Stomach (tissue), 9 donors: ENCODE measurements around the gene ARG2. TPM values are rescaled to one million over a fixed set of nuclear protein-coding genes. Genes with fewer than 3 reads are reported as not detected.

ENCODE experiments used
- DNase-seq, 2 donors: peaks; one replicate each; pipeline versions ENCODE4 v3.0.0 to v3.0.0-alpha.2; 2013 to 2019
- H3K27ac ChIP-seq, 5 donors: fragments of 200-600 bp in 4 of 5; sonication (generic) in 4 of 5; one replicate each; pipeline ENCODE4 v1.5.1; 2013 to 2019; ENCODE audit warnings: mild to moderate bottlenecking in 1 of 5, moderate library complexity in 1 of 5
- H3K27me3 ChIP-seq, 3 donors: fragments of 200-600 bp; sonication (generic); one replicate each; pipeline ENCODE4 v1.5.1; 2017 to 2019; ENCODE audit warnings: mixed run types in 1 of 3
- H3K36me3 ChIP-seq, 4 donors: fragments of 200-600 bp; sonication (generic); 1 replicate in 3 of 4; 2 replicates in 1 of 4; pipeline ENCODE4 v1.5.1; 2016 to 2019
- H3K4me1 ChIP-seq, 4 donors: fragments of 200-600 bp; sonication (generic); one replicate each; pipeline ENCODE4 v1.5.1; 2016 to 2019
- H3K4me3 ChIP-seq, 4 donors: fragments of 200-600 bp; sonication (generic) in 3 of 4; one replicate each; pipeline ENCODE4 v1.5.1; 2016 to 2019; ENCODE audit warnings: mild to moderate bottlenecking in 1 of 4
- H3K9me3 ChIP-seq, 4 donors: fragments of 200-600 bp; sonication (generic); one replicate each; pipeline ENCODE4 v1.5.1; 2016 to 2019
- CTCF ChIP-seq, 7 experiments: fragments of 450-650 bp in 4 of 7; fragments of 200-600 bp in 3 of 7; sonication (generic) in 3 of 7; IDR thresholded peaks; one replicate each; pipeline ENCODE4 v1.5.1; 2016 to 2019; ENCODE audit warnings: antibody characterized with exemption in 7 of 7, control low read depth in 2 of 7, mild to moderate bottlenecking in 1 of 7
- EP300 ChIP-seq: sonication (generic); formaldehyde crosslinking; IDR thresholded peaks from one replicate; pipeline ENCODE4 v1.6.1; 2017; ENCODE audit warnings: antibody characterized with exemption
- POLR2A ChIP-seq, 4 donors: fragments of 450-650 bp; IDR thresholded peaks; one replicate each; pipeline ENCODE4 v1.6.1; 2016; ENCODE audit warnings: antibody characterized with exemption in 4 of 4, control low read depth in 2 of 4, mild to moderate bottlenecking in 1 of 4, moderate library complexity in 1 of 4
- POLR2AphosphoS5 ChIP-seq, 3 donors: sonication (generic); formaldehyde crosslinking; IDR thresholded peaks; one replicate each; pipeline ENCODE4 v1.6.1; 2016; ENCODE audit warnings: antibody characterized with exemption in 3 of 3
- WGBS, 5 donors: extraction: QIAGEN DNeasy Blood & Tissue Kit in 3 of 5; methylation state at CpG; one replicate each; pipeline versions ENCODE4 v1.1.5 to v1.1.7; 2013 to 2018; 5-methylcytosine and 5-hydroxymethylcytosine counted together
- intact Hi-C: fragments of 100-400 bp; cut with DNase I; formaldehyde crosslinking; loops from one replicate; pipeline ENCODE4 v1.15.1; 2023; ENCODE audit warnings: low total_unique reads
- polyA plus RNA-seq, 3 donors: library from polyadenylated mRNA; stranded (reverse); fragments of 200-250 nt; gene quantifications; one replicate each; pipeline ENCODE4 v1.2.3, GENCODE V29; 2013
- total RNA-seq, 5 donors: library from RNA; depleted of rRNA; stranded (reverse); fragments of >200 nt; gene quantifications; one replicate each; pipeline versions ENCODE4 v1.1.0 to v1.2.3, GENCODE V29; 2014 to 2016
- donor health status: healthy with polysubstance abuse.
- donor health status: Bipolar disorder and iron deficiency.
- donor health status: healthy.

Gene ARG2
- total and polyA plus RNA-seq, 8 donors = 1.2 to 9.4 (median 4.0) TPM; not detected in 1

DNA sequence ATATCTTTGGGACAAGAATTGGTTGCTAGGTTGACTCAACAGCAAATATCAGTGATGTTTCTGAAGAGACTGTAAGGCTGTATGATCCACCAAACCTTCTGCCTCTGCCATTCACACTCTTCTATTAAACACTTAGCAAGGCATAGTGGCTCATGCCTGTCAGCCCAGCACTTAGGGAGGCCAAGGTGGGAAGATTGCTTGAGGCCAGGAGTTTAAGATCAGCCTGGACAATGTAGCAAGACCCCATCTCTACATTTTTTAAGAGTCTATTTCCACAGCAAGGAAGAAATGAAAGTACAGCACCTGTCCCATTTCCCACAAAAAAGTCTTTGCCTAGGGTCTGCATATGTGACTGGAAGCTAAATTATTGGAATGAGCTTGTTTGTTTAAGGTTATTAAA is 7.8 kb downstream of the ARG2 start:
- no peaks in the 10 kb centered on the region for H3K36me3 ChIP-seq

GRCh38 chr14:67630186-67630585 is 10.5 kb downstream of the ARG2 start:
- H3K9me3 ChIP-seq = no peaks in the 10 kb centered on the region
- no peak for DNase-seq
- no peaks in the 10 kb centered on the region for H3K36me3 ChIP-seq
- H3K27me3 ChIP-seq = no peaks in the 10 kb centered on the region
- WGBS, 5 donors = 77 to 92% (median 81%) methylated on average over 4 of the region's 4 CpGs
- no peak overlapping the region for H3K4me3 ChIP-seq
- H3K4me1 ChIP-seq = no peaks in the 10 kb centered on the region
- no peak overlapping the region for H3K27ac ChIP-seq
- TF ChIP-seq POLR2AphosphoS5 (IDR thresholded peaks at IDR 0.05) (no peak), POLR2A (IDR thresholded peaks at IDR 0.05) (no peak), EP300 (no peak), CTCF (IDR thresholded peaks at IDR 0.05) (no peak)
- intact Hi-C loops = no loop called here

More for the DNA sequence above, 7.8 kb downstream of the ARG2 start:
- DNase-seq = no peak
- intact Hi-C loops = no loop called here
- TF ChIP-seq POLR2A (IDR thresholded peaks at IDR 0.05) (no peak), POLR2AphosphoS5 (IDR thresholded peaks at IDR 0.05) (no peak), CTCF (IDR thresholded peaks at IDR 0.05) (no peak), EP300 (no peak)
- peaks cover 0 to 12% (median 2%) of the 10 kb centered on the region in 4 donors for H3K4me1 ChIP-seq
- no peaks in the 10 kb centered on the region for H3K27me3 ChIP-seq
- H3K4me3 ChIP-seq = no peak overlapping the region
- H3K27ac ChIP-seq = no peak overlapping the region
- no peaks in the 10 kb centered on the region for H3K9me3 ChIP-seq

DNA sequence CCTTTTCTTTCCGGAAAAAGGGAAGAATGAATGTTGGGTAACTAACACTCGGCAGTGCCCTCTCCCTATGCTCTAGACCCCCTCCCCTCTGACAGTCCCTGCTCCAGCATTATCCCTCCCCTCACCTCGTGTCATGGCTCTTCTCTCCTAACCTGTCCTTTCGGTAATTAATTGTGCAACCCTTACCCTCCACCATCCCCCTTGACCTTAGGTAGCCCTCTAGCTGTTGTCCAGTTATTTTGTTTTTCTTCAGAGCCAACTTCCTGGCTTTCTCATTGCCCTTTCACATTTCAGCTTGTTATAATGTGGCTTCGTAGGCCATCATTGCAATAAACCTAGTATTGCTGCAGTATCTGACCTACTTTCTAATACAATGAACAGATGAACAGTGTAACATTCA is 11.2 kb downstream of the ARG2 start:
- intact Hi-C loops = no loop called here
- no peaks in the 10 kb centered on the region for H3K9me3 ChIP-seq
- WGBS, 5 donors = 75 to 89% (median 86%) methylated on average over 5 of the region's 5 CpGs

GRCh38 chr14:67633451-67634147 is 13.9 kb downstream of the ARG2 start:
- Histone ChIP-seq H3K27ac (no peak overlapping the region), H3K4me3 (no peak overlapping the region), H3K27me3 (no peaks in the 10 kb centered on the region), H3K4me1 (no peaks in the 10 kb centered on the region), H3K36me3 (no peaks in the 10 kb centered on the region), H3K9me3 (no peaks in the 10 kb centered on the region)
- no peak for DNase-seq
- TF ChIP-seq POLR2AphosphoS5 (IDR thresholded peaks at IDR 0.05) (no peak), EP300 (no peak)
- intact Hi-C loops = no loop called here
- 87 to 91% (median 89%) methylated on average over 5 of the region's 5 CpGs for WGBS, 5 donors

More for the DNA sequence above, 11.2 kb downstream of the ARG2 start:
- H3K27ac ChIP-seq = no peak overlapping the region
- no peaks in the 10 kb centered on the region for H3K4me1 ChIP-seq
- no peak for TF ChIP-seq EP300
- TF ChIP-seq CTCF (IDR thresholded peaks at IDR 0.05) = no peak
- TF ChIP-seq POLR2A (IDR thresholded peaks at IDR 0.05) = no peak
- no peak for TF ChIP-seq POLR2AphosphoS5 (IDR thresholded peaks at IDR 0.05)
- no peaks in the 10 kb centered on the region for H3K36me3 ChIP-seq
- H3K4me3 ChIP-seq = no peak overlapping the region
- no peaks in the 10 kb centered on the region for H3K27me3 ChIP-seq
- DNase-seq = no peak

- H3K27me3 ChIP-seq = no peaks in the 10 kb centered on the region
- H3K27ac ChIP-seq = no peak overlapping the region
- H3K9me3 ChIP-seq = no peaks in the 10 kb centered on the region
- H3K4me1 ChIP-seq = no peaks in the 10 kb centered on the region
- TF ChIP-seq POLR2A (IDR thresholded peaks at IDR 0.05) (no peak), POLR2AphosphoS5 (IDR thresholded peaks at IDR 0.05) (no peak), EP300 (no peak), CTCF (IDR thresholded peaks at IDR 0.05) (no peak)
- no peaks in the 10 kb centered on the region for H3K36me3 ChIP-seq
- H3K4me3 ChIP-seq = no peak overlapping the region
- 65 to 81% (median 76%) methylated on average over 3 of the region's 3 CpGs for WGBS, 5 donors
- intact Hi-C loops = no loop called here
- DNase-seq = no peak
These were observed 16.7 kb downstream of the ARG2 start for GRCh38 chr14:67636361-67636919.
